ENCODE data around the gene CDC73.

Gene CDC73

DNA sequence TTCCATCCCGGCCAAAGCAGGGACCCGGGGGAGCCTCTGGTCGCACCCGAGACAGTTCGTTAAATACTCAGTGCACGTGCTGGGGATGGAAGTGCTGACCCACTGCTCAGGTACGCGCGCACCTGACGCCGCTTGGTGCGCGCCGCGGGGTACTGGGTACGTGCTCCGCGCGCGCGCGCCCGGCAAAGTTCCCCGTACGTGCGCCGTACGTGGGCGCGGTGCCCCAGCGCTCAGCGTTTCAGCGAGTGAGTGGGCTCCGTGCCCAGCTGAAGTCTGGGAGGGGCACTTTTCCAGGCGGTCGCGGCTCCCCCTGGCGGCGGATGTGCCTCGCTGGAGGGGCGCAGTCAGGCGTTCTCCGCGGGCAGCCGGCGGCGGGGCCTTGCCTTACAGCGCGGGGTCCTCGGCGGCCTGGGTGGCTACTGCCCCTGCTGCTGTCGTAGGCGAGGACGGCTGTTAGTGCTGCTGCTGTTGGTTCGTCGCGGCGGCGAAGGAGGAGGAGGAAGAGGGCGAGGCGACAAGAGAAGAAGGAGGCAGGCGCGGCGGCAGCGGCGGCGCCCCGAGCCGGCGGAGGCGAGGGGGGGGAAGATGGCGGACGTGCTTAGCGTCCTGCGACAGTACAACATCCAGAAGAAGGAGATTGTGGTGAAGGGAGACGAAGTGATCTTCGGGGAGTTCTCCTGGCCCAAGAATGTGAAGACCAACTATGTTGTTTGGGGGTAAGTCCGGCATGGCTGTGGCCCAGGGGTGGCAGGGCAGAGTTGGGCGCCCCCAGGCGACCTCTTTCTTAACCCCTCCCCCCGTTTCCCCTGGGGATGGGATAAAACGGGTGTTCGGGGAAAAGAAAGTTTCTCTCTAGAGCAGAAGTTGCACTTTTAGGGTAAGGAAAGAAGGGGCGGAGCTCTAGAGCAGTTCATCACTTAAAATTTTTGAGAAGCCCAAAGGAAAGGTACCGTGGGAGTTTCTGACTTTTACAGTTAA lies at the start of gene CDC73:
CDC73 (plus strand) TSS at position 416 of the 978 bp plus-strand sequence; CDS start at position 586, 170 bp downstream.
- DNase-seq (ENCODE audit: low spot score), result peak; percentile 97

DNA sequence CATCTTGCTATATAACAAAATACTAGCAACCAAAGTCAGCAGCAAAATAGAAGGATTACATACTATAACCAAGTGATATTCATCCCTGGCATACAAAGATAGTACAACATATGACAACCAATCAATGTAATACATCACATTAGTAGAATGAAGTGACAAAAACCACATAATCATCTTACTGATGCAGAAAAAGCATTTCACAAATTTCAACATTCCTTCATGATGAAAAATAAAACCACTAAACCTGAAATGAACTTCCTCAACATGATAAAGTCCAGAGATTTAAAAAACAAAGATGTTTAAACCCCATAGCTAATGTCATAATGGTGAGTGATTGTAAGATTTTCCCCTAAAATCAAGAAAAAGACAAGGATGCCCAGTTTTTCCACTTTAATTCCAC lies 43.8 kb upstream of the CDC73 start:
- DNase-seq (ENCODE audit: low spot score), result no peak

DNA sequence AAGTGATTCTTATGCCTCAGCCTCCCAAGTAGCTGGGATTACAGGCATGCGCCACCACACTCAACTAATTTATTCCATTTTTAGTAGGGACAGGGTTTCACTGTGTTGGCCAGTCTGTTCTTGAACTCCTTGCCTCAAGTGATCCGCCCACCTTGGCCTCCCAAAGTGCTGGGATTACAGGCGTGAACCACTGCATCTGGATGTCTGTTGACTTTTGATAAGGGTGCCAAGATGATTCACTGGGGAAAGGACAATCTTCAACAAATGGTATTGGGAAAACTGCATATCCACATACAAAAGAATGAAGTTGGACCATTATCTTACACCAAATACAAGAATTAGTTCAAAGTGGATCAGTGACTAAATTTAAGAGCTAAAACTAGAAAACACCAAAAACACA lies 42.6 kb upstream of the CDC73 start:
- DNase-seq (ENCODE audit: low spot score), result no peak

DNA sequence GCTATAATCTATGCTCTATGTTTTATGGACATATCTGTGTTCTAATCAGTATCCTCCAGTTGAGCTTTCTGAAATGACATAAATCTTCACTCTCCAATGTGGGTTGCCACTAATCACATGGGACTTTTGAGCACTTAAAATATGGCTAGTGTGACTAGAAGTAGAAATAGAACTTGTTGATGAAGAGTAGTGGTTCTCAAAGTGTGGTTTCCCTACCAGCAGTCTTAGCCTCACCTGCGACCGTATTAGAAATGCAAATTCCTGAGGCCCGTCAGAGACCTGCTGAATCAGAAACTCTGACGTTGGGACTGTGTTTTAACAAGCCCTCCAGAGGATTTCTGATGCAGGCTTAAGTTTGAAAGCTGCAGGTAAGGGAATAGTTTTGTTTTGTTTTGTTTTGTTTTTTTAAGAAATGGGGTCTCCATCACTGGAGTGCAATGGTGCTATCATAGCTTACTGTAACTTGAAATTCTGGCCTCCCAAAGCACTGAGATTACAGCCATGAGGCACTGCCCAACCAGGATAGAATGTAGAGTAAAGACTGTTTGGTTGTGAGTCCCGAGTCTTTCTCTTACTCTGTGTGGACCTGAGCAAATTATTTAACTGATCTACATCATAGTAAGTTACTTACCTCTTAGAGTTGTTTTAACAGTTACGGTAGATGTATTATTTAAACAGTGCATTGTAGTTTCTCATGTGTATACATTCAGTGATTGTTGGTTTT lies 38.3 kb upstream of the CDC73 start:
- no peak for DNase-seq (ENCODE audit: low spot score)

DNA sequence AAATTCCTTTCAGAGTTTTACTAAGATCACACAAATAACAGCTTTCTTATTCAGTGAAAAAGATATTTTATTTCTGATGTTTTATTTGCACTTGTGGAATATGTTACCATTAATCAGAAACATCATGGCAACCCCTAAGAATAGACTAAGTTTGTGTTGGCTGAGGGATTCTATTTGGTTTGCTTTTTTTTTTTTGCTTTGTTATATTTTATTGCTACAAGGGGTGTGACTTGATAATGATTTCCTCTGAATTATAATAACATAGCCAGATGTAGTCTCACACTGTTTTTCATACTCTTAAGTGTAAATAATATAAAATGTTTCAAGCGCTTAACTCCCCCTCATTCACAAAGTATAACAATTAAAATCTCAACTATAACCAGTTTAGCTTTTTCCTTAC lies 36.6 kb upstream of the CDC73 start:
- no peak for DNase-seq (ENCODE audit: low spot score)

DNA sequence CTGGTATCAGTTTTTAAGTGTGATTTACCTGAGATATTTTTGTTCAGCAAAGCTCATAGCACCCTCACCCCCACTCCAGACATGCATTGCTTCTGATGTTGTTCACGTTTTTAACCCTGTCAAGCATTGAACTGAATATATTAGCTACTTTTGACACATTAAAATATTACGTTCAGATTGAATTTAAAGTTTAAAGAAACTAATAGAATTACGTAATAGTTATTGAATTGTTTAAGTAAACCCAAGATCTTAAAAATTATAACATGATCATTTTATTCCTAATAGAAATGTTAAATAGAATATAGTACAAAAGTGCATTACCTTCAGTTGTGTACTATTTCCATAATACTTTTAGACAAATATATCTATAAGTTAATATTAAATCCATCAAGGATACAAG lies 35.5 kb upstream of the CDC73 start:
- DNase-seq (ENCODE audit: low spot score), result no peak

DNA sequence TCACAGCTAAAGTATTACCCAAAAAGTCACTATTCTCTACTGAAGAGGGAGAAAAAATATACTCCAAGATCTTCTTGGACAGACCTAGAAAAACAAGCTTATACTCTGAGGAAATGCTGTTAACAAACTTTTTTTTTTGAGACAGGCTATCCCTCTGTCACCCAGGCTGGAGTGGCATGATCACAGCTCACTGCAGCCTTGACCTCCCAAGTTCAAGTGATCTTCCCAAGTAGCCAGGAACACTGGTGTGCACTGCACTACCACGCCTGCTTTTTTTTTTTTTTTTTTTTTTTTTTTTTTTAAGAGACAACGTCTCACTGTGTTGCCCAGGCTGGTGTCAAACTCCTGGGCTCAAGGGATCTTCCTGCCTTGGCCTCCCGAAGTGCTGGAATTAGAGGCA lies 33.9 kb upstream of the CDC73 start:
- DNase-seq (ENCODE audit: low spot score), result no peak

DNA sequence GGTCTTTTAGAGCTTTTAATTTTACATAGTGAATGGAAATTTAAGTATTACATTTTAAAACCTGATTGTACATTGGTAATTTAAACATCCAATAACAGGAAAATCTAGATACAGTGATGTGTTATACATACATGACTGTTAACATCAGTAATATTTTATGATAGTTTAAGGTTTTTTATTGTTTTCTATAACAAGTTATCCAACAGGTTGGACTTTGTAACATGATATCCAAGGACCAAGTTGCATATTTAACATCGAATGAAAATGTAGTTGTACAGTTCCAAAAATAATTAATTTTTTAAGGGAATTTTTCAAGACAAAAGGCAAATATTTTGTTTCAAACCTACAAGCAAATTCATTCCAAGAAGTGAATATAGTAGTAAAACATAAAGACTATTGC lies 31.0 kb upstream of the CDC73 start:
- no peak for DNase-seq (ENCODE audit: low spot score)

DNA sequence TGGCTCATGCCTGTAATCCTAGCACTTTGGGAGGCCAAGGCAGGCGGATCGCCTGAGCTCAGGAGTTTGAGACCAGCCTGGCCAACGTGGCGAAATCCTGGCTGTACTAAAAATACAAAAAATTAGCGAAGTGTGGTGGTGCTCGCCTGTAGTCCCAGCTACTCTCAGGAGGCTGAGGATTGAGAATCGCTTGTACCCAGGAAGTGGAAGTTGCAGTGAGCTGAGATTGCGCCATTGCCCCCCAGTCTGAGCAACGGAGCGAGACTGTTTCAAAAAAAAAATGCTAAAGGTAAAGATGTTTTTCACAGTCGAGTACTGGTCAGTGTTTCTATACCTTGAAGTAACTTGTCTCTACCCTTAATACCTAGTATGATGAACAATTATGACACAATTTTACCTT lies 27.7 kb upstream of the CDC73 start:
- DNase-seq (ENCODE audit: low spot score), result no peak

DNA sequence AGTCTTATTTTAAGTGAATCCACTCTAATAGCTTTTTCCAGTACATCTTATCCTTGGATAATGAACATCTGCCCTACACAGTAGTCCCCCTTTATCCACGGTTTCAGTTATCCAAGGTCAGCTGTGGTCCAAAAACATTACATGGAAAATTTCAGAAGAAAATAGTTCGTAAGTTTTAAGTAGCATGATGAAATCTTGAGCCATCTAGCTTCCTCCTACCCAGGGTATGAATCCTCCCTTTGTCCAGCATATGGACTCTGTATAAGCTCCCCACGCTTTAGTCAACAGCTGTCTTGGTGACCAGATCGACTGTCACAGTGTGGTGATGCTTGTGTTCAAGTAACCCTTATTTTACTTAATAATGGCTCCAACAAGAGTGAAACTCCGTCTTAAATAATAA lies 19.2 kb upstream of the CDC73 start:
- no peak for DNase-seq (ENCODE audit: low spot score)

DNA sequence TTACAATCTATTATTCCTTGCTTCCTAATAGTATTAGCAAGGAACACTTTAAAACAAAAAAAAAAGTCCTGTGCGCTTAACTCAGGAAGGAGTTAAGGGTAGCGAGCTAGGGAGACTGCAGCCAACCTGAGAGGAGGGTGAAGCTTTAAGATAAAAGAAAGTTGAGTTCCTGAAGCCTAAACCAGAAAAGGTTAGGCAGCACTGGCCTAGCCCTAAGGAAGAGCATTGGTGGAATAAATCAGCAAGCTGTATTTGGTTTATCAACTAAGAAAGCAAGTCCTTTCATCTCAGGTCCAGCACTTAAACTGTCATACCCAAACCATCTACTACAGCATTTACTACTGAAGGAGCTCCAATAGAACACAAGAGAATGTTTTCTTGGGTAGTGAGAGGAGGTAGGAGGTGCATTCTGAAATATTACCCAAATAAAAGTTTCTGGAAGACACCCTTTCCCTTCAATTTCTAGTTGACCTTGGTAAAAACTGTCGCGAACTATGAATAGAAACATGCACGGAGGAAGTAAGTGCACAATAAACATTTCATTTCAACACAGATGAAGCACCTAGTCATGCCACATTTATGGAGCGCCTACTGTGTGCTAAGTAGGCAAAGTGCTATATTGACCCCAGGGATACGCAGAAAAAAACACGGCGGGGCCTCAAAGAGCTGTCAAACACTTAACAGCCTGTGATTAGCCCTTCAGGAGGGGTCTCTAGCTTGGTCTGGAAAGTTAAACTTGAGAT lies 17.9 kb upstream of the CDC73 start:
- DNase-seq (ENCODE audit: low spot score), result no peak

DNA sequence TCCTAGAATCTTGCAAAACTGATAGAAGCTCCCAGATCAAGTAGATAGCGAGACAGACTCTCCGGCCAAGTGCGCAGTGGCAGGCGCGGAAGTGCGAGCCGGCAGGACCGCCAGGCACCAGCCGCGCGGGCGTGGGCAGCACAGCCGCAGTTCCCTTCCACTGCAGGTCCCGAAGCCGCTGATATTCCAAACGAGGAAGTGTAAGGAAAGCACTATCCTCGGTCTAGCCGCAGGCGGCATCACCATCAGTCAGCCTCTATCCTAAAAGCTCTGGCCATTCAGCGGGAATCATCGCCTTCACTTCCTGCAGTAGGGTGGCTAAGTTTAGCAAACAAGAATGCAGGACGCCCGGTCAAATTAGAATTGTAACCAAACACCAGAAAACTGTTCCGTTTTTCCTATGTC lies 17.3 kb upstream of the CDC73 start:
- peak; percentile 60 for DNase-seq (ENCODE audit: low spot score)

DNA sequence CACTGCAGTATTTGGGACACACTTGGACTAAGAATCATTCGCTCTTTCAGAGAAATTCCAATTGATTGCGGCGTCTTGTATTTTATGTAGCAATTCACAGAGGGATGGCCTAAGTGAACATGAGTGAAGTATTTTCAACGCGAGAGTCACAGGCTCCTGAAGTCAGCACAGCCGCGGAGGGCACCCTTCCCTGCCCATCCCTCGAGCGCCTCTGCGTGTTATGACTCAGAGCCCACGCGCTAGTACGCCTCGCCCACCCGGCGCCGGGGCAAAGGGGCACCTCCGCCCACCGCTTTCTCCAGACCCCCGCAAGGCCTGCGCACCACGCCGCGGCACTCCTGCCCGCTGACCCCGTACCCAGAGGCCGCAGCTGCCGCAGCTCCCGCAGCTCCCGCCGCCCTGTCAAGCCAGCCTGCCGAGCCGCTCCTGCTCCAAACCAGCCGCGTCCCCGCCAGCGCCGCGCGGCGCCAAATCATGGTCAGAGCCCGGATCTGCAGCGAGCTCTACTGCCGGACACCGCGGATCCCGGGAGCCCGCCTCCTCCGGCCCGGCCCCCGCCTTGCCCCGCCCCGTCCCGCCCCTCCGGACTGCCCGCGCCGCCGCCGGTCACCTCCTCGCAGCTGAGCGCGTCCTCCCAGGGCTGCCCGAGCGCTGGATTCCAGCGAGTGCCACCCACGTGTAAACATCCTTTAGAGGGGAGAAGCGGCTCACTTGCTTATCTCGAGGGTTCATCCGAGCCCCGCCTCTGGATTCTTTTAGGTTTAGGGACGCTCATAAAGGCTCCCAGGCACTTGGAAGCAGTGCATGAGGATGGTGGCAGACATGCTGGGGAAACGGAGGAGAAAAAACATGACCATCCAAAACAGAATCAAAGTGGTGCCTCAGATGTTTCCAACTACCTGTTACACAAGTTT lies 16.7 kb upstream of the CDC73 start, which contains the start of gene GLRX2:
GLRX2 (minus strand) TSS at position 508 of the 914 bp plus-strand sequence; CDS start at position 476, 32 bp downstream.
- peak; percentile 94 for DNase-seq (ENCODE audit: low spot score)

DNA sequence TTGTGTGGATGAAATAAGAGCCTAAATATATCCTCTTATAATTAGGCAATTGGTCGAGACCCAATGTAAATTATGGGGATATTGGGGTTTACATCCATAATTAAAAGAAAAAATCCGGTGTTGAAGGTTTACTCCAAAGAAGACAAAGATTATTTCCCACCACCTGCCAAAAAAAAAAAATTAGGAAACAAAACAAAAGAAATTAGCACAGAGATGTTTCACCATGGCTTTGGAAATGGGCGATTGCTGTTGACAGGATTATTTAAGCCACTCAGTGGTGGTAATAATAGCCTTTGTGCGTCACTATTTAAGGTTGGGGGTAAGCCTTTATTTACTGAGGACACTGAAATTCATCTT lies 16.0 kb upstream of the CDC73 start:
- DNase-seq (ENCODE audit: low spot score), result no peak

DNA sequence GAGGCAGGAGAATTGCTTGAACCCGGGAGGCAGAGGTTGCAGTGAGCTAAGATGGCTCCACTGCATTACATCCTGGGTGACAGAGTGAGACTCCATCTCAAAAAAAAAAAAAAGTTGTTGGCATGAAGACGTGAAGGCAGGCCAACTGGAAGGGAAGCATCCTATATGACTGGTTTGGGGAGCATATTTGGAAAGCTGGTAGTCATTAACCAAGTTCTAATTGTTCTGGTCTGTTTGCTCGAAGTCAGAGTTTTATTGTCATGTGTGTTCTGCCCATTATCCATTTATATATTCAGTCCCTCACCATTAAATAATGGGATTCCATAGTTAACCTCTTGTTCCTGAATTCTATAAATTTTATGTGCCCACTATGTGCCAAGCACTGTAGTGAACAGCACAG lies 13.4 kb upstream of the CDC73 start:
- no peak for DNase-seq (ENCODE audit: low spot score)

DNA sequence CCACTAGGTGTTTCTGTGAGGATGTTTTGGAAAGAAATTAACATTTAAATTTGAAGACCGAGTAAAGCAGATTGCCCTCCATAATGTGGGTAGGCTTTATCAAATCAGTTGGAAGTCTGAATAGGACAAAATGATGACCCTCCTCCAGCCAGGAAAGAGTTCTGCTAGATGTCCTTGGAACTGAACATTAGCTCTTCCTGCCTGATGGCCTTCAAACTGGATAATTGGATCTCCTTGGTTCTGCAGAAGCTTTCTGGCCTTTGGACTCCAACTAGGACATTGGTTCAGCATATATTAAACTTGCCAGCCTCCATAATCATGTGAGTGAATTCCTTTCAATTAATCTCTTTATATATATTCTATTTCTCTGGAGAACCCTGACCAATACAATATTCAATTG lies 12.2 kb upstream of the CDC73 start:
- no peak for DNase-seq (ENCODE audit: low spot score)

DNA sequence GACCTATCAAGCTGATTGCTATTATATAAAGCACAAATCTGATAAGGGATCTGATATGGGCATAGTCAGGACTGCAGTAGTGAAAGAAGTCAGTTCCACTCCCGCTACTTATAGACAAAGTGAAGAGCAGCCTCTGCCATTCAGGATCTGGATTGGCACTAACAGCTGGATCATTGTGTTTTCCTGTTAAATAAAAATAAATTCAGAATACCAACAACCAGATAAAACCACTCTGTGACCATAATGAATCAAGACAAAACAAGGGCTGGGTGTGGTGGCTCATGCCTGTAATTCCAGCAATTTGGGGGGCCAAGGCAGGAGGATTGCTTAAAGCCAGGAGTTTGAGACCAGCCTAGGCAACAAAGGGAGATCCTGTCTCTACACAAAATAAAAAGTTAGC lies 11.6 kb upstream of the CDC73 start:
- DNase-seq (ENCODE audit: low spot score), result no peak

DNA sequence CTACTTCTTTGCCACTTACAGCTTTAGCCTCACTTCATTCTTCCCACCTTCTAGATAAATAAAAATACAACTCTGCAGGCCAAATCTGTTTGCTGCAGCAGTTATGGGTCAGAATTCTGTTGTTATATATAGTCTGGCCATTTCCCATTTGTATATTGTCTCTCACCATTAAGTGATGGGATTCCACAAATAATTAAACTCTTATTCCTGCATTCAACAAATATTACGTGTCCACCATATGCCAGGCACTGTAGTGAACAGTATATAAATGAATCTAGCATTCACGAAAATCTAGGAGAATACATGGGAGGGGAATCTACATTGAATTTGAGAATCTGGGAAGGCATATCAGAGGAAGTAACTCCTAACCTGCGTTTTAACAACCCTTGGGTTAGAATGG lies 11.0 kb upstream of the CDC73 start:
- no peak for DNase-seq (ENCODE audit: low spot score)

DNA sequence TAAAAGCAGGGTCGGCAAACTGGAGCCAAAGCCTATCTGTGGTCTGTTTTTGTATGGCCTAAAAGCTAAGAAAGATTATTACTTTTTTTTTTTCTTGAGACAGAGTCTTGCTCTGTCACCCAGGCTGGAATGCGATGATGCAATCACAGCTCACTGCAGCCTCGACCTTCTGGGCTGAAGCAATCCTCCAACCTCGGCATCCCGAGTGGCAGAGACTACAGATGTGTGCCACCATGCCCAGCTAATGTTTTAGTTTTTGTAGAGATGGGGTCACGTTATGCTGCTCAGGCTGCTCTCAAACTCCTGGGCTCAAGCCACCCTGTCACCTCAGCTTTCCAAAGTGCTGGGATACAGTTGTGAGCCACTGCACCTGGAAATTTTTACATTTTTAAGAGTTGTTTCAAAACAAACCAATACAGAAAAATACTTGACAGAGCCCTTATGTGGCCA lies 10.2 kb upstream of the CDC73 start:
- no peak for DNase-seq (ENCODE audit: low spot score)

DNA sequence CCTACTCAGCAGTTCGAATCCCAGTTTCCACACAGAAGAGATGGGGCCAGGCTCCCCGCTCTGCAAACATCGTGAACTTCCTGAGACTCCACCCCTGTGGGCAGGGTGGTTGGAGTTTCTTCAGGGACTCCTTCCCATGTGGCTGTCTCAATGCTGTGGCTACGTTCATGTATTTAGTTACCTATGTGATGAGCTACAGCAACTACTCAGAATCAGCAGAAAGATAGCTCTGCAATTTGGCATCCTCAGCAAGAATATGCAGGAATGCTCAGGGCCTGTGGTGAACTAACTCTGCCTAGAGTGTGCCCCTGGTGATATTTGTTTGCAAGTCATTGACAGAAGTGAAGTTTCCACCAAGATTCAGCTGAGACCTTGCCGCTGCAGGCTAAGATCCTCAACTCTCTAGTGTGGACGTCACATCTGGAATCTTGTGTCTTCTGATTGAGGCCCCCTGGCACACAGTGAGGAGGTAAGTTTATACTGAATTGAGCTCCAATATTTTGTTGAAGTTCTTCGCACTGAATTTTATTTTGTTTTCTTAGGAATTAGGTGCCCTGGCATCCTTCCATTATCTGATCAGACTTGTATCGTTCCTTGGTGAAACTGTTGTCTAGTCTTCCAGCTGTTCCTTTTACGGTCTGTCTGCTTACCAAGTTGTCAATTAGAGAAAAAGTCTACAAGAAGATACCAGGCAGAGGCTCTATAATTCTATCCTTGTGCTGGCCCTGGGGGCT lies 8.4 kb upstream of the CDC73 start:
- DNase-seq (ENCODE audit: low spot score), result no peak

DNA sequence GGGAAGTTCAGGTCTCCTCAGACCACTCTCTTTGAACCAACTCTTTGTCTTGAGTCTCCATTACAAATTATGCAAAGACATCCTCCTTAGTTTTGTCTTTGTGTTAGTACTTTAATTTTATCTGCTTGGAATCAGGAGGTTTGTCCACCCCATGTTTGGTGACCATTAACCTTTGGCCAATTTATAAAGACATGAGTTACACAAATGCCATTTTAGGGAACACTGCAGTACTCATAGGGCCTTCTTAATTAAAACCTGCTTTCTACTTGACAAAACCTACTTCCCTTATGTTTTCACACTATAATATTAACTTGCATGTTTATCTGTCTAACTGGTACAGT lies 7.9 kb upstream of the CDC73 start:
- DNase-seq (ENCODE audit: low spot score), result no peak
